Ovary (tissue), 9 donors: ENCODE results near the gene MSTN. TPM values are rescaled to one million over a fixed set of nuclear protein-coding genes. Genes with fewer than 3 reads are reported as not detected.
"Not testable (repeated sequence)": the region's sequence is repeated elsewhere in the genome, so short reads cannot be mapped to it uniquely, and the experiment has no call there.

Experiments used
- DNase-seq, 5 donors: peaks; one replicate each; pipeline ENCODE4 v3.0.0-alpha.2; 2019 to 2020
- H3K27ac ChIP-seq, 2 donors: fragments of 200-600 bp; one replicate each; pipeline versions ENCODE4 v1.5.1 to v1.8.0; 2019 to 2022
- H3K27me3 ChIP-seq: fragments of 200-600 bp; one replicate; pipeline ENCODE4 v1.8.0; 2022
- H3K36me3 ChIP-seq: fragments of 200-600 bp; sonication (generic); one replicate; pipeline ENCODE4 v1.5.1; 2019
- H3K4me1 ChIP-seq: one replicate; pipeline ENCODE4 v1.8.1; 2013; ENCODE audit warnings: mild to moderate bottlenecking, moderate library complexity; ENCODE audit not compliant: insufficient read depth
- H3K4me3 ChIP-seq: fragments of 200-600 bp; sonication (generic); one replicate; pipeline ENCODE4 v1.5.1; 2017
- H3K9me3 ChIP-seq, 2 donors: fragments of 200-600 bp in 1 of 2; sonication (generic) in 1 of 2; one replicate each; pipeline versions ENCODE4 v1.5.1 to v1.8.1; 2013 to 2019; ENCODE audit warnings: mild to moderate bottlenecking in 1 of 2, moderate library complexity in 1 of 2
- EP300 ChIP-seq: sonication (generic); formaldehyde crosslinking; IDR thresholded peaks from one replicate; pipeline ENCODE4 v1.6.1; 2017; ENCODE audit warnings: antibody characterized with exemption
- POLR2A ChIP-seq: fragments of 450-650 bp; IDR thresholded peaks from one replicate; pipeline ENCODE4 v1.6.1; 2017; ENCODE audit warnings: antibody characterized with exemption, mild to moderate bottlenecking, moderate library complexity
- WGBS, 3 donors: extraction: QIAGEN DNeasy Blood & Tissue Kit in 1 of 3; methylation state at CpG; one replicate each; pipeline versions ENCODE4 v1.1.5 to v1.1.7; 2013 to 2017; 5-methylcytosine and 5-hydroxymethylcytosine counted together
- intact Hi-C, 4 donors: fragments of 100-400 bp; cut with DNase I; formaldehyde crosslinking; loops; one replicate each; pipeline versions ENCODE4 v1.11.0 to v1.15.1; 2022 to 2023
- polyA plus RNA-seq, 2 donors: library from polyadenylated mRNA; stranded (reverse); fragments of 200-250 nt in 1 of 2; fragments of 350-450 nt in 1 of 2; fragmentation: Illumina TruSeq in 1 of 2; extraction: RNeasy Lipid Tissue Mini Kit (QIAGEN cat#74804) in 1 of 2; gene quantifications; one replicate each; pipeline ENCODE4 v1.2.3, GENCODE V29; 2013 to 2014
- total RNA-seq, 7 donors: library from RNA; depleted of rRNA in 2 of 7; stranded (reverse); fragments of >200 nt in 2 of 7; fragmentation: NEBNext Ultra II Directional in 3 of 7; extraction: Animal tissue kit (Norgen Biotek cat#: 25700) in 3 of 7; gene quantifications; one replicate each; pipeline versions ENCODE4 v1.1.0 to v1.2.4, GENCODE V29; 2016 to 2023
- TF ChIP-seq, protein P1 (sequence below), 3 donors: fragments of 450-650 bp in 2 of 3; fragments of 200-600 bp in 1 of 3; IDR thresholded peaks; one replicate each; pipeline versions ENCODE4 v1.5.1 to v1.8.0; 2016 to 2022; ENCODE audit warnings: antibody characterized with exemption in 3 of 3, mild to moderate bottlenecking in 1 of 3
- donor health status: DM: no; HTN: no; CAD: no; lungs with moderate emphysema.
- donor health status: DM: no; HTN: no; CAD: no.
- donor health status: Bipolar disorder and iron deficiency.
- donor health status: DM: yes; HTN: yes; CAD: no.
- donor health status: DM: no; HTN: no; CAD: no.
- donor health status: DM: yes; HTN: yes; CAD: no.

Gene MSTN
- total and polyA plus RNA-seq, 9 donors: 0.13 to 0.45 (median 0.23) TPM; not detected in 1

DNA sequence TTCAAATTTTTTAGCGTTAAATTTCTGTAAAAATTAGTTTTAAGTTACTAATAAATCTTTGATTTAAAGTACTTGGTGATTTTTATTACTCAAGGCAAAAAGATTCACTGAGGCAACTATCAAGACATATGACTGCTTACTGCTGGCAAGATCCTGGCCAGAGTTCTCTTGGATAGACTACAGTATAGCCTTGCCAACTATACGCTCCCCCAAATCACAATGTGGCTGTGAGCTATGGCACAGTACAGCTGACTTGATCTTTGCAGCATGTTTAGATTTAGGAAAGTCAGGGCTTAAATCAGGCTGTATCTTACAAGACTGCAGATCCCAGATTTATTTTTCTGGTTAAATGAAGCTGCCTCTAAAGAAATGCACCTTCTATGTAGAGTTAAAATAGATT lies 26.5 kb downstream of the MSTN start:
- no peaks in the 10 kb centered on the region for H3K4me1 ChIP-seq
- 70 to 77% (median 74%) methylated on average over 2 of the region's 2 CpGs for WGBS, 3 donors
- no peak for TF ChIP-seq EP300
- TF ChIP-seq, protein P1, sequence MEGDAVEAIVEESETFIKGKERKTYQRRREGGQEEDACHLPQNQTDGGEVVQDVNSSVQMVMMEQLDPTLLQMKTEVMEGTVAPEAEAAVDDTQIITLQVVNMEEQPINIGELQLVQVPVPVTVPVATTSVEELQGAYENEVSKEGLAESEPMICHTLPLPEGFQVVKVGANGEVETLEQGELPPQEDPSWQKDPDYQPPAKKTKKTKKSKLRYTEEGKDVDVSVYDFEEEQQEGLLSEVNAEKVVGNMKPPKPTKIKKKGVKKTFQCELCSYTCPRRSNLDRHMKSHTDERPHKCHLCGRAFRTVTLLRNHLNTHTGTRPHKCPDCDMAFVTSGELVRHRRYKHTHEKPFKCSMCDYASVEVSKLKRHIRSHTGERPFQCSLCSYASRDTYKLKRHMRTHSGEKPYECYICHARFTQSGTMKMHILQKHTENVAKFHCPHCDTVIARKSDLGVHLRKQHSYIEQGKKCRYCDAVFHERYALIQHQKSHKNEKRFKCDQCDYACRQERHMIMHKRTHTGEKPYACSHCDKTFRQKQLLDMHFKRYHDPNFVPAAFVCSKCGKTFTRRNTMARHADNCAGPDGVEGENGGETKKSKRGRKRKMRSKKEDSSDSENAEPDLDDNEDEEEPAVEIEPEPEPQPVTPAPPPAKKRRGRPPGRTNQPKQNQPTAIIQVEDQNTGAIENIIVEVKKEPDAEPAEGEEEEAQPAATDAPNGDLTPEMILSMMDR (IDR thresholded peaks at IDR 0.05): no peak
- TF ChIP-seq POLR2A: no peak
- no peaks in the 10 kb centered on the region for H3K27me3 ChIP-seq
- H3K9me3 ChIP-seq: no peaks in the 10 kb centered on the region
- H3K36me3 ChIP-seq: no peaks in the 10 kb centered on the region
- no peak overlapping the region for H3K27ac ChIP-seq
- no peak overlapping the region for H3K4me3 ChIP-seq
- no peak for DNase-seq
- intact Hi-C loops: no loop called here

DNA sequence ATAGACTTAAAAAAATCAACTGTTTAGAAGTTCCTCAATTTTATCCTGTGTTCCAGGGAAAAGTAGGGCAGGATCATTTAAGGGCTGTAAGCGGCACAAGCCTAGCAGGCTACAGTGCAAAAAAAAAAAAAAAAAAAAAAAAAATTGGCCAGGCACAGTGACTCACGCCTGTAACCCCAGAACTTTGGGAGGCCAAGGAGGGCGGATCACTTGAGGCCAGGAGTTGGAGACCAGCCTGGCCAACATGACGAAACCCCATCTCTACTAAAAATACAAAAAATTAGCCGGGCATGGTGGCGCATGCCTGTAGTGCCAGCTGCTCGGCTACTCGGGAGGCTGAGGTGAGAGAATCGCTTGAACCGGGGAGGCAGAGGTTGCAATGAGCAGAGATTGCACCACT lies 28.1 kb downstream of the MSTN start:
- intact Hi-C loops, H3K9me3 ChIP-seq, H3K27ac ChIP-seq, H3K4me1 ChIP-seq, H3K36me3 ChIP-seq, DNase-seq, H3K27me3 ChIP-seq, H3K4me3 ChIP-seq: not testable (repeated sequence)
- WGBS, 3 donors: 88 to 90% (median 89%) methylated on average over 10 of the region's 10 CpGs

DNA sequence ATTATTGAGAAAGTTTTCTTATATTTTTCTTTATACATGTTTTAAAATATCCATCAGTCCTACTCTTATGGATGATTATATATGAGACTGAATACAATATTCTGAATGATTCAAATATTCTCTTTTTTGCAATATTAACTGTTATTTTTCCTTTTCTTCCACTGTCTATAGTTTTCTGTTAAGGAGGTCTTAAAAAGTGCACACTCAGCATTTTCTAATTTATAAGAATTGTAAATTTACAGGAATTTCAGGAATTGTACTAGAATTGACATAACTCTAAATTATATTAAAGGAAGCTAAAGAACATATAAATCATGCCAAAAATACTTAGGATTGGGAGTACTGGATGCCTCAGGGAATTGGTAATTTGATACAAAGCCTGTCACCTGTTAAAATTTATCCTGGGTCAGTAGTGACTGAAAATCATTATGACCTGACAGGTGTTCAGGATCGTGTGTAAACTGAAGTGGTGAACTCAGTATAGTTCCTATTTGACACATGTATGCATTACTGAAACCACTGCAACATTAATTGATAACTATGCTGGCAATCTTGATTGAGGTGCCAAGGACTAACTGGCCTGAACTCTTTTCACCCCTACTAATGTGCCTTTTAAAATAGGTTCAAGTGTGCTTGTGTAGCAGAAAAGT lies 30.4 kb downstream of the MSTN start:
- Histone ChIP-seq H3K27ac (no peak overlapping the region), H3K36me3 (no peaks in the 10 kb centered on the region), H3K4me1 (no peaks in the 10 kb centered on the region), H3K9me3 (no peaks in the 10 kb centered on the region), H3K27me3 (no peaks in the 10 kb centered on the region), H3K4me3 (no peak overlapping the region)
- intact Hi-C loops: no loop called here
- 14 to 25% (median 19%) methylated on average over 1 of the region's 1 CpG for WGBS, 3 donors
- DNase-seq: no peak
- TF ChIP-seq POLR2A: no peak
- TF ChIP-seq EP300: no peak

DNA sequence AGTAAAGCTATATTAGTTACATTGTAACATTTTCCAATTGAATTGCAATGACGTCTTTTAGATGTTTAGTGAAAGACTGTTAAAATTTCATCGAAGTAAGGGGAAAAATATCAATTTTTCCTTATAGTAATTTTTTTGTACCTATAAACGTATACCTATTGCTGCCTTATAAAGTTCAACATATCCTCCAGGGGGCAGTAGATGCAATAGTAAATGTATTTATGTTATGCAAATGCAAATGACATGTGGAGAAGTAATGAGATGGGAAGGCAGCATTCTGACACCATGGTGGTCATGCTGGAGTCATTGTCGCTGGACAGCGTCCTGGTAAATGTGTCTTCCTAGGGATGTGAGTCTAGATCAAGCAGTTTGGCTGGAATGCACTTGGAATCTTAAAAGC lies 38.7 kb downstream of the MSTN start:
- Histone ChIP-seq H3K4me1 (no peaks in the 10 kb centered on the region), H3K9me3 (no peaks in the 10 kb centered on the region), H3K27me3 (no peaks in the 10 kb centered on the region), H3K36me3 (no peaks in the 10 kb centered on the region), H3K27ac (no peak overlapping the region), H3K4me3 (no peak overlapping the region)
- TF ChIP-seq EP300: no peak
- TF ChIP-seq POLR2A: no peak
- TF ChIP-seq, protein P1 (IDR thresholded peaks at IDR 0.05): no peak
- DNase-seq: no peak
- WGBS, 3 donors: 32 to 50% (median 38%) methylated on average over 5 of the region's 5 CpGs
- intact Hi-C loops: no loop called here

DNA sequence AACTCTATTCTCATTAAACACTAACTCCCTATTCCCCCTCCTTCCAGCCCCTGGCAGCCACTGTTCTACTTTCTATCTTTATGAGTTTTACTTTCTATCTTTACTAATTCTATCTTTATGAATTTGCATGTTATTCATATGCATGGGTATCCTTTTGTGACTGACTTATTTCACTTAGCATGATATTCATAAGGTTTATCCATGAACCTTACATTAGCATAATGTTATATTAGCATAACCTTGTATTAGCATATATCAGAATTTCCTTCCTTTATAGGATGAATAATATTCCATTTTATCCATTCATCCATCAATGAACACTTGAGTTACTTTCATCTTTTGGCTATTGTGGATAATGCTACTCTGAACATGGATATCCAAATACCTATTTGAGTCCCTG lies 41.8 kb downstream of the MSTN start:
- no peak for TF ChIP-seq POLR2A
- no peak for TF ChIP-seq EP300
- TF ChIP-seq, protein P1 (IDR thresholded peaks at IDR 0.05): no peak
- Histone ChIP-seq H3K27me3 (no peaks in the 10 kb centered on the region), H3K36me3 (no peaks in the 10 kb centered on the region), H3K27ac (no peak overlapping the region), H3K4me1 (no peaks in the 10 kb centered on the region), H3K9me3 (no peaks in the 10 kb centered on the region), H3K4me3 (no peak overlapping the region)
- DNase-seq: no peak
- intact Hi-C loops: no loop called here
